Astrocyte (in vitro differentiated cells and primary cell): ENCODE measurements around the gene AGPAT3. TPM values are rescaled to one million over a fixed set of nuclear protein-coding genes. Genes with fewer than 3 reads are reported as not detected.
"Not testable (repeated sequence)": the region's sequence is repeated elsewhere in the genome, so short reads cannot be mapped to it uniquely, and the experiment has no call there.

ENCODE experiments used
- DNase-seq: peaks from one replicate; pipeline ENCODE4 v3.0.0-alpha.2; 2010; ENCODE audit warnings: low read depth
- FAIRE-seq: peaks from 2 replicates; lab custom pipeline; 2011; peaks lifted over from hg19 to GRCh38; lab: Jason Lieb, UNC
- H2AFZ ChIP-seq: 2 replicates; pipeline ENCODE4 v1.6.0; 2012; ENCODE audit warnings: low read depth, low read length, inconsistent platforms
- H3K27ac ChIP-seq: 2 replicates; pipeline ENCODE4 v1.5.1; 2011; ENCODE audit warnings: low read depth, low read length, inconsistent platforms
- H3K27me3 ChIP-seq: 2 replicates; pipeline ENCODE4 v1.6.0; 2011; ENCODE audit warnings: low read length, inconsistent platforms; ENCODE audit not compliant: insufficient read depth
- H3K36me3 ChIP-seq: 2 replicates; pipeline ENCODE4 v1.5.1; 2011; ENCODE audit warnings: low read length, inconsistent platforms; ENCODE audit not compliant: insufficient read depth
- H3K4me1 ChIP-seq: 2 replicates; pipeline ENCODE4 v1.5.1; 2011; ENCODE audit warnings: low read length, inconsistent platforms; ENCODE audit not compliant: insufficient read depth
- H3K4me2 ChIP-seq: 2 replicates; pipeline ENCODE4 v1.6.0; 2012; ENCODE audit warnings: low read length, inconsistent platforms
- H3K4me3 ChIP-seq: 2 replicates; pipeline ENCODE4 v1.5.1; 2011; ENCODE audit warnings: low read depth, mild to moderate bottlenecking, low read length, inconsistent platforms; ENCODE audit not compliant: insufficient read depth
- H3K79me2 ChIP-seq: 2 replicates; pipeline ENCODE4 v1.6.0; 2012; ENCODE audit warnings: mild to moderate bottlenecking, low read length, inconsistent platforms; ENCODE audit not compliant: insufficient read depth
- H3K9ac ChIP-seq: 2 replicates; pipeline ENCODE4 v1.6.0; 2012; ENCODE audit warnings: mild to moderate bottlenecking, low read length, inconsistent platforms
- H3K9me3 ChIP-seq: 2 replicates; pipeline ENCODE4 v1.5.1; 2012; ENCODE audit warnings: low read depth, mild to moderate bottlenecking, low read length, inconsistent platforms; ENCODE audit not compliant: insufficient read depth
- H4K20me1 ChIP-seq: 2 replicates; pipeline ENCODE4 v1.6.0; 2012; ENCODE audit warnings: low read length, inconsistent platforms; ENCODE audit not compliant: insufficient read depth
- H3K27ac Mint-ChIP-seq: one replicate; pipeline ENCODE4 v1.8.0; 2021; ENCODE audit warnings: mild to moderate bottlenecking, mixed read lengths; ENCODE audit not compliant: unreplicated experiment
- H3K27me3 Mint-ChIP-seq: one replicate; pipeline ENCODE4 v1.8.0; 2021; ENCODE audit warnings: low read depth, mixed read lengths; ENCODE audit not compliant: unreplicated experiment
- H3K36me3 Mint-ChIP-seq: one replicate; pipeline ENCODE4 v1.8.0; 2021; ENCODE audit warnings: low read depth, mixed read lengths; ENCODE audit not compliant: unreplicated experiment
- H3K4me1 Mint-ChIP-seq: one replicate; pipeline ENCODE4 v1.8.0; 2021; ENCODE audit warnings: low read depth, mixed read lengths; ENCODE audit not compliant: unreplicated experiment
- H3K4me3 Mint-ChIP-seq: one replicate; pipeline ENCODE4 v1.8.0; 2021; ENCODE audit warnings: mild to moderate bottlenecking, moderate library complexity, mixed read lengths; ENCODE audit not compliant: unreplicated experiment
- H3K9me3 Mint-ChIP-seq: one replicate; pipeline ENCODE4 v1.8.0; 2021; ENCODE audit warnings: mild to moderate bottlenecking, mixed read lengths; ENCODE audit not compliant: unreplicated experiment
- CTCF ChIP-seq: IDR thresholded peaks from 2 replicates; pipeline ENCODE4 v1.5.1; 2011; ENCODE audit warnings: low read depth, mild to moderate bottlenecking, inconsistent platforms, low read length, moderate library complexity; ENCODE audit not compliant: insufficient read depth
- EZH2 ChIP-seq: IDR thresholded peaks from 2 replicates; pipeline ENCODE4 v1.6.1; 2012; ENCODE audit warnings: mild to moderate bottlenecking, low read length, inconsistent platforms; ENCODE audit not compliant: insufficient read depth
- total RNA-seq: library from RNA; stranded (reverse); gene quantifications from 2 replicates; pipeline ENCODE4 v1.2.1, GENCODE V29; 2021

AGPAT3 gene
- total RNA-seq, 1 donor from 2014 or later = 34.7 TPM

GRCh38 chr21:43894206-43894577 lies 29.2 kb downstream of the AGPAT3 start:
- Histone ChIP-seq H3K4me3 (no peak overlapping the region), H3K36me3 (no peaks in the 10 kb centered on the region), H3K79me2 (peaks cover 10% of the 10 kb centered on the region), H2AFZ (no peak overlapping the region), H3K27ac (no peak overlapping the region), H3K4me2 (no peak overlapping the region), H3K4me1 (no peaks in the 10 kb centered on the region), H3K9ac (no peak overlapping the region), H3K9me3 (no peaks in the 10 kb centered on the region), H4K20me1 (peaks cover 27% of the 10 kb centered on the region), H3K27me3 (no peaks in the 10 kb centered on the region)
- Mint-ChIP-seq H3K27ac (no peak overlapping the region), H3K36me3 (peaks cover 29% of the 10 kb centered on the region), H3K4me1 (no peaks in the 10 kb centered on the region), H3K9me3 (peaks cover 21% of the 10 kb centered on the region), H3K4me3 (no peak overlapping the region), H3K27me3 (no peaks in the 10 kb centered on the region)
- DNase-seq (no peak), FAIRE-seq (no peak)
- TF ChIP-seq EZH2 (no peak), CTCF (no peak)

DNA sequence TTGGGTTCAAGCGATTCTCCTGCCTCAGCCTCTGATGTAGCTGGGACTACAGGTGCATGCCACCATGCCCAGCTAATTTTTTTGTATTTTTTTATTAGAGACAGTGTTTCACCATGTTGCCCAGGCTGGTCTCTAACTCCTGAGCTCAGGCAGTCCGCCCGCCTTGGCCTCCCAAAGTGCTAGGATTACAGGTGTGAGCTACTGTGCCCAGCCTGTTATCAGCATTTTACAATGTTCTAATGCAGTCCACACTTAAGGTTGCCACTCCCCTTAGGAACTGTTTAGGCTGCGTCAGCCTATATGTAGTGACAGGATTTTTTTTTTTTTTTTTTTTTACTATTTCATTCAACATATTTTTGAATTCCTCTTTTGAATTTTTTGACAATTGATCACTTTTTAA lies 30.2 kb downstream of the AGPAT3 start:
- H3K9me3 ChIP-seq = no peaks in the 10 kb centered on the region
- H3K27me3 Mint-ChIP-seq = no peaks in the 10 kb centered on the region

GRCh38 chr21:43896696-43897299 lies 31.8 kb downstream of the AGPAT3 start:
- FAIRE-seq, H3K27ac ChIP-seq, H3K4me3 Mint-ChIP-seq, H3K4me2 ChIP-seq, H3K27ac Mint-ChIP-seq, H3K4me1 Mint-ChIP-seq, H3K9me3 ChIP-seq, H3K4me1 ChIP-seq, H2AFZ ChIP-seq, H3K27me3 Mint-ChIP-seq, H3K27me3 ChIP-seq, H3K9ac ChIP-seq, H3K4me3 ChIP-seq, DNase-seq, H3K36me3 ChIP-seq: not testable (repeated sequence)
- Histone ChIP-seq H3K79me2 (peaks cover 16% of the 10 kb centered on the region), H4K20me1 (peaks cover 47% of the 10 kb centered on the region)
- peaks cover 27% of the 10 kb centered on the region for H3K36me3 Mint-ChIP-seq
- H3K9me3 Mint-ChIP-seq = peaks cover 18% of the 10 kb centered on the region

More for the DNA sequence above, 30.2 kb downstream of the AGPAT3 start:
- TF ChIP-seq EZH2 (no peak), CTCF (no peak)
- Histone ChIP-seq H3K4me1 (no peaks in the 10 kb centered on the region), H3K9ac (no peak overlapping the region), H3K79me2 (peaks cover 16% of the 10 kb centered on the region), H2AFZ (no peak overlapping the region), H3K27ac (no peak overlapping the region), H4K20me1 (peaks cover 31% of the 10 kb centered on the region), H3K4me3 (no peak overlapping the region), H3K4me2 (no peak overlapping the region), H3K27me3 (no peaks in the 10 kb centered on the region), H3K36me3 (no peaks in the 10 kb centered on the region)
- Mint-ChIP-seq H3K27ac (no peak overlapping the region), H3K36me3 (peaks cover 32% of the 10 kb centered on the region), H3K4me3 (no peak overlapping the region), H3K4me1 (no peaks in the 10 kb centered on the region), H3K9me3 (peaks cover 21% of the 10 kb centered on the region)
- DNase-seq (no peak), FAIRE-seq (no peak)
